Mesenchymal stem cell (in vitro differentiated cells and primary cell): ENCODE data around the gene MSLN. TPM values are rescaled to one million over a fixed set of nuclear protein-coding genes. Genes with fewer than 3 reads are reported as not detected.
A peak's percentile ranks its signal among the peaks of the same experiment; 100 is the strongest.
"Not testable (repeated sequence)": the region's sequence is repeated elsewhere in the genome, so short reads cannot be mapped to it uniquely, and the experiment has no call there.

Experiments used
- DNase-seq: peaks from one replicate; pipeline ENCODE4 v3.0.0-alpha.2; 2013
- H2AFZ ChIP-seq: one replicate; pipeline ENCODE4 v1.6.1; 2013; ENCODE audit warnings: low read depth, mild to moderate bottlenecking, control low read depth, inconsistent platforms, low read length, moderate library complexity
- H2AK5ac ChIP-seq: 2 replicates; pipeline ENCODE4 v1.6.1; 2013; ENCODE audit warnings: low read length, moderate library complexity, mild to moderate bottlenecking, inconsistent platforms; ENCODE audit not compliant: severe bottlenecking
- H2BK120ac ChIP-seq: one replicate; pipeline ENCODE4 v1.6.1; 2013; ENCODE audit warnings: low read depth, mild to moderate bottlenecking, inconsistent platforms, low read length, moderate library complexity
- H2BK12ac ChIP-seq, 2 experiments: one replicate each; pipeline ENCODE4 v1.6.1; 2013; ENCODE audit warnings: inconsistent platforms in 2 of 2, low read length in 2 of 2, mild to moderate bottlenecking in 2 of 2, moderate library complexity in 2 of 2, control low read depth in 1 of 2
- H2BK15ac ChIP-seq: one replicate; pipeline ENCODE4 v1.6.1; 2013; ENCODE audit warnings: mild to moderate bottlenecking, low read depth, inconsistent platforms; ENCODE audit not compliant: poor library complexity, severe bottlenecking
- H2BK5ac ChIP-seq: 2 replicates; pipeline ENCODE4 v1.6.1; 2013; ENCODE audit warnings: low read depth, mild to moderate bottlenecking, low read length, control low read depth, inconsistent platforms; ENCODE audit not compliant: poor library complexity, severe bottlenecking
- H3K14ac ChIP-seq, 2 experiments: one replicate each; pipeline ENCODE4 v1.6.1; 2013; ENCODE audit warnings: inconsistent platforms in 2 of 2, low read length in 2 of 2, control low read depth in 1 of 2, mild to moderate bottlenecking in 1 of 2, moderate library complexity in 1 of 2
- H3K18ac ChIP-seq, 2 experiments: one replicate each; pipeline ENCODE4 v1.6.1; 2013; ENCODE audit warnings: inconsistent platforms in 2 of 2, low read length in 2 of 2, control low read depth in 1 of 2, low read depth in 1 of 2, mild to moderate bottlenecking in 1 of 2
- H3K23ac ChIP-seq, 2 experiments: one replicate each; pipeline ENCODE4 v1.6.1; 2013; ENCODE audit warnings: inconsistent platforms in 2 of 2, low read length in 2 of 2, mild to moderate bottlenecking in 2 of 2, moderate library complexity in 2 of 2, control low read depth in 1 of 2
- H3K27ac ChIP-seq: 2 replicates; pipeline ENCODE4 v1.5.1; 2013; ENCODE audit warnings: mild to moderate bottlenecking, moderate library complexity, low read length, control low read depth, inconsistent platforms; ENCODE audit not compliant: poor library complexity, severe bottlenecking
- H3K27me3 ChIP-seq, 2 experiments: 2 replicates each; pipeline versions ENCODE4 v1.6.1 to v1.7.0; 2013; ENCODE audit warnings: low read length in 2 of 2, mild to moderate bottlenecking in 2 of 2, moderate library complexity in 2 of 2, control low read depth in 1 of 2, inconsistent platforms in 1 of 2; ENCODE audit not compliant: control insufficient read depth in 1 of 2, insufficient read depth in 1 of 2
- H3K36me3 ChIP-seq, 2 experiments: 2 replicates each; pipeline versions ENCODE4 v1.6.1 to v1.7.0; 2013; ENCODE audit warnings: low read length in 2 of 2, control low read depth in 1 of 2, inconsistent platforms in 1 of 2, low read depth in 1 of 2, mild to moderate bottlenecking in 1 of 2; ENCODE audit not compliant: insufficient read depth in 2 of 2, control insufficient read depth in 1 of 2
- H3K4ac ChIP-seq, 2 experiments: one replicate each; pipeline ENCODE4 v1.6.1; 2013; ENCODE audit warnings: inconsistent platforms in 2 of 2, low read length in 2 of 2, mild to moderate bottlenecking in 2 of 2, moderate library complexity in 2 of 2, control low read depth in 1 of 2, low read depth in 1 of 2
- H3K4me1 ChIP-seq: 2 replicates; pipeline ENCODE4 v1.6.1; 2013; ENCODE audit warnings: low read depth, low read length, control low read depth; ENCODE audit not compliant: control insufficient read depth, insufficient read depth
- H3K4me2 ChIP-seq: 2 replicates; pipeline ENCODE4 v1.6.1; 2013; ENCODE audit warnings: low read length, mild to moderate bottlenecking, inconsistent platforms; ENCODE audit not compliant: poor library complexity, severe bottlenecking
- H3K4me3 ChIP-seq, 2 experiments: 2 replicates each; pipeline versions ENCODE4 v1.5.1 to v1.7.0; 2013; ENCODE audit warnings: low read length in 2 of 2, mild to moderate bottlenecking in 2 of 2, control low read depth in 1 of 2, low read depth in 1 of 2; ENCODE audit not compliant: insufficient read depth in 1 of 2
- H3K79me1 ChIP-seq: replicated peaks from 2 replicates; pipeline ENCODE4 v1.6.1; 2013; ENCODE audit warnings: mild to moderate bottlenecking, control low read depth, low read length, inconsistent platforms; ENCODE audit not compliant: poor library complexity, severe bottlenecking
- H3K9ac ChIP-seq: 2 replicates; pipeline ENCODE4 v1.7.0; 2013; ENCODE audit warnings: mild to moderate bottlenecking, low read length, moderate library complexity
- H3K9me3 ChIP-seq: 2 replicates; pipeline ENCODE4 v1.7.0; 2013; ENCODE audit warnings: mild to moderate bottlenecking, low read length; ENCODE audit not compliant: control insufficient read depth
- H4K8ac ChIP-seq: one replicate; pipeline ENCODE4 v1.6.1; 2013; ENCODE audit warnings: inconsistent platforms, mild to moderate bottlenecking, low read length, moderate library complexity
- H4K91ac ChIP-seq: one replicate; pipeline ENCODE4 v1.6.1; 2013; ENCODE audit warnings: mild to moderate bottlenecking, low read length, inconsistent platforms
- WGBS: methylation state at CpG from one replicate; pipeline ENCODE4 v1.1.7; 2013; ENCODE audit warnings: mixed read lengths; 5-methylcytosine and 5-hydroxymethylcytosine counted together
- polyA plus RNA-seq, 2 experiments: library from polyadenylated mRNA; stranded (reverse); fragments of 200-250 nt; gene quantifications; one replicate each; pipeline ENCODE4 v1.2.3, GENCODE V29; 2013

Gene MSLN
- polyA plus RNA-seq (2013, experiment 1 of 2): not detected
- not detected for polyA plus RNA-seq (2013, experiment 2 of 2)

DNA sequence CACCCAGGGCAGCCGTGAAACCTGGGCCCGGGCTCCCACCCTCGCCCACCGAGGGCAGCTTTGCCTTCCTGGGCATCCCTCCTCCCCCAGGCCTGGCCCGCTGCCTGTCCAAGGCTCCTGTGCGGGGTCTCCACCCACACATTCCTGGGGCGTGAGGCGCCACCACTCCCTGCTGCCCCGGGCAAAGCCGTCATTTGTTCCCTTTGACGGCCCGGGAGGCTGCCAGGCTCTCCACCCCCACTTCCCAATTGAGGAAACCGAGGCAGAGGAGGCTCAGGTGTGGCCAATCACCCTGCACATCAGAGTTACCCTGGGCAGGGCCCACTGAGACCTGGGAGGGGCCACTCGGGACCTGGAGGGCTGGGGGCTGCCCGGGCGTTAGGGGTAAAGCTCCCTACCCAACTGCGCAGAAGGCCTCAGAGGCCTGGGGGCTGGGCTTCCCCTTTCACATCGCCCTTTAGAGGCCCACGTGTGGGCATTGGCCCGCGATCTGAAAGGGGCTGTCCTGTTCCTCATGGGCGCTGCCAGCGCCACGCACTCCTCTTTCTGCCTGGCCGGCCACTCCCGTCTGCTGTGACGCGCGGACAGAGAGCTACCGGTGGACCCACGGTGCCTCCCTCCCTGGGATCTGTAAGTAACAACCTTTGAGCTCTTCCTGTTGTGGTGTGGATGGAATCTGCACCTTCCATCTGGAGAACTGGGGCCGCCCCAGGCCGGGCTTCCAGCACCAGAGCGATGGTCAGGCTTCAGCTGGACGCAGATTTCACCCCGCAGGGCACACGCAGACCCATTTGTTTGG lies at the start of gene MSLN:
Gene MSLN, plus strand, starts transcription at position 190 of the 799 bp plus-strand sequence. CDS start 1,947 bp downstream, outside the sequence.
- Histone ChIP-seq H3K4me3 (no peak within 1 kb of the TSS), H3K18ac (no peak within 1 kb of the TSS), H3K79me1 (no peaks in the 10 kb centered on the region), H2AK5ac (no peak within 1 kb of the TSS), H2BK5ac (no peak within 1 kb of the TSS), H2AFZ (no peak within 1 kb of the TSS), H3K4me2 (no peak within 1 kb of the TSS), H2BK12ac (no peak within 1 kb of the TSS), H3K4me1 (peaks cover 13% of the 10 kb centered on the region), H3K14ac (no peak within 1 kb of the TSS), H3K27me3 (peaks cover 5 to 38% of the 10 kb centered on the region in 2 experiments), H3K36me3 (no peaks in the 10 kb centered on the region), H2BK15ac (no peak within 1 kb of the TSS), H4K91ac (no peak within 1 kb of the TSS), H4K8ac (no peak within 1 kb of the TSS), H3K23ac (no peak within 1 kb of the TSS), H3K9ac (no peak within 1 kb of the TSS), H2BK120ac (no peak within 1 kb of the TSS), H3K27ac (no peak within 1 kb of the TSS), H3K9me3 (peaks cover 5% of the 10 kb centered on the region), H3K4ac (no peak within 1 kb of the TSS)
- WGBS: 87% methylated on average over 37 of the region's 37 CpGs
- DNase-seq: no peak

- H2BK15ac ChIP-seq: peak overlapping the region; percentile 49
- H2BK120ac ChIP-seq: no peak overlapping the region
Measured at GRCh38 chr16:711084-711483, 49.5 kb upstream of the MSLN start.

DNA sequence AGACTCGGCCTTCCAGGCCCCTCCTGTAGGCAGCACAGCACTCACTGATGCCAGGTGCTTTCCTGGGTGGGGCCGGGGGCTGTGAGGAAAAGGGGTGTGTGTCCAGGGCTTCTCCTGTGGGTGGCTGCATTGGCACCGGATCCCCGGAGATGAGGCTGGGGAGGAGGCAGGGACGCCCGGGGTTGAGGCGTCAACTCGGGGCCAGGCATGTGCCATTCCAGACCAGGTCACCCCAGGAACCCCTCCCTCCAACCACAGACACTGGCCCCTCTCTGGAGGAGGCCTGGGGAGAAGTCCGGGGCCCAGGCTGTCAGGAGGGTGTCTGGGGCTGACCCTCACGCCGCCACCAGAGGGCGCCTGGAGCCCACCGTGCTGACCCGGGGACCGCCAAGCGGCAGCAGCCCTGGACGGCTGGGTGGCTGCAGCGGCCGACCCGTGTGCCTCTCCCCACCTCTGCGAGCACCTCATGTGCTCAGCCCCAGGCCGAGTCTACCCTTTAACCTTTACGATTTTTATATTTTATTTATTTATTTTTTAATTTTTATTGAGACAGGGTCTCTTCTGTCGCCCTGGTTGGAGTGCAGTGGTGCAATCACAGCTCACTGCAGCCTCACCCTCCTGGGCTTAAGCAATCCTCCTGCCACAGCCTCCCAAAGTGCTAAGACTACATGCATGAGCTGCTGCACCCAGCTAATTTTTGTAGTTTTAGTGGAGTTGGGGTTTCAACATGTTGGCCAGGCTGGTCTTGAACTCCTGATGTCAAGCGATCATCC lies 48.8 kb upstream of the MSLN start:
- H2AFZ ChIP-seq: no peak overlapping the region
- H3K4me2 ChIP-seq: no peak overlapping the region
- H2BK12ac ChIP-seq: peak overlapping the region in 1 of 2 experiments; percentile 57
- peak overlapping the region; percentile 49 for H2BK15ac ChIP-seq
- H3K9ac ChIP-seq: no peak overlapping the region
- H3K4ac ChIP-seq: no peak overlapping the region
- H3K14ac ChIP-seq: no peak overlapping the region
- 15% methylated on average over 16 of the region's 25 CpGs for WGBS
- no peak overlapping the region for H2BK120ac ChIP-seq
- H3K23ac ChIP-seq: no peak overlapping the region
- H2AK5ac ChIP-seq: no peak overlapping the region
- H3K18ac ChIP-seq: peak overlapping the region in 1 of 2 experiments; percentile 30
- peaks cover 51% of the 10 kb centered on the region for H3K4me1 ChIP-seq
- H4K91ac ChIP-seq: no peak overlapping the region
- no peak overlapping the region for H2BK5ac ChIP-seq
- peaks cover 0 to 4% of the 10 kb centered on the region in 2 experiments for H3K36me3 ChIP-seq
- H3K27me3 ChIP-seq: peaks cover 36 to 47% of the 10 kb centered on the region in 2 experiments
- H3K4me3 ChIP-seq: no peak overlapping the region
- DNase-seq: peak; percentile 74
- H3K79me1 ChIP-seq: peaks cover 9% of the 10 kb centered on the region
- H4K8ac ChIP-seq: no peak overlapping the region
- H3K9me3 ChIP-seq: no peaks in the 10 kb centered on the region
- H3K27ac ChIP-seq: no peak overlapping the region

More at GRCh38 chr16:711084-711483, 49.5 kb upstream of the MSLN start:
- Histone ChIP-seq H3K23ac (no peak overlapping the region), H3K4me3 (no peak overlapping the region), H2BK5ac (no peak overlapping the region), H3K14ac (no peak overlapping the region), H3K4me1 (peaks cover 45% of the 10 kb centered on the region), H3K9me3 (no peaks in the 10 kb centered on the region), H3K36me3 (no peaks in the 10 kb centered on the region), H3K27me3 (peaks cover 42 to 54% of the 10 kb centered on the region in 2 experiments), H3K4ac (no peak overlapping the region), H3K4me2 (no peak overlapping the region), H4K8ac (no peak overlapping the region), H3K79me1 (peaks cover 6% of the 10 kb centered on the region), H3K9ac (no peak overlapping the region), H4K91ac (no peak overlapping the region), H2AK5ac (no peak overlapping the region), H2BK12ac (no peak overlapping the region), H2AFZ (no peak overlapping the region), H3K27ac (no peak overlapping the region), H3K18ac (no peak overlapping the region)
- no peak for DNase-seq
- WGBS: 78% methylated on average over 12 of the region's 12 CpGs

DNA sequence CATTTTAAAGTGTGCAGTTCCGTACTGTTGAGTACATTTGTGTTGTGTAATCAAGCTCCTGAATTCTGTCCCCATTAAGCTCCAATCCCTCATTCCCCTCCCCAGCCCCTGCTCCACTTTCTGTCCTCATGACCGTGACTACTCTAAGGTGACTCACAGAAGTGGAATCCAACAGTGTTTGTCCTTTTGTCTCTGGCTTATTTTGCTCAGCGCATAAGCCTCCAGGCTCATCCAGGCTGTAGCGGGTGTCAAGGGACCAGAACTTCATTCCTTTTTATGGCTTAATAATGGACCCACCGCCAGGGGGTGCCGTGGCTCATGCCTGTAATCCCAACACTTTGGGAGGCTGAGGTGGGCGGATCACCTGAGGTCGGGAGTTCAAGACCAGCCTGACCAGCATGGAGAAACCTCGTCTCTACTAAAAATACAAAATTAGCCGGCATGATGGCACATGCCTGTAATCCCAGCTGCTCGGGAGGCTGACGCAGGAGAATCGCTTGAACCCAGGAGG lies 47.7 kb upstream of the MSLN start:
- not testable (repeated sequence) for H3K18ac ChIP-seq, H2BK120ac ChIP-seq, H3K9me3 ChIP-seq, H2BK12ac ChIP-seq, H3K79me1 ChIP-seq, H3K27ac ChIP-seq, H3K23ac ChIP-seq, H3K4me3 ChIP-seq, H2AK5ac ChIP-seq, H4K91ac ChIP-seq, H3K4me2 ChIP-seq, H3K4ac ChIP-seq, H4K8ac ChIP-seq, H2BK5ac ChIP-seq, H2AFZ ChIP-seq, H2BK15ac ChIP-seq, H3K14ac ChIP-seq
- Histone ChIP-seq H3K9ac (peak overlapping the region; percentile 50), H3K27me3 (peaks cover 25 to 36% of the 10 kb centered on the region in 2 experiments), H3K36me3 (peaks cover 0 to 14% of the 10 kb centered on the region in 2 experiments), H3K4me1 (peaks cover 56% of the 10 kb centered on the region)
- peak; percentile 99 for DNase-seq
- WGBS: 38% methylated on average over 13 of the region's 13 CpGs
